GM19035 (cell line): ENCODE results near the gene SVIL.
"Not testable (repeated sequence)": the region's sequence is repeated elsewhere in the genome, so short reads cannot be mapped to it uniquely, and the experiment has no call there.

Experiments
- ATAC-seq: cut with Tn5 transposase; IDR thresholded peaks from one replicate; pipeline ENCODE4 v1.9.1; 2021; ENCODE audit not compliant: unreplicated experiment

SVIL gene

DNA sequence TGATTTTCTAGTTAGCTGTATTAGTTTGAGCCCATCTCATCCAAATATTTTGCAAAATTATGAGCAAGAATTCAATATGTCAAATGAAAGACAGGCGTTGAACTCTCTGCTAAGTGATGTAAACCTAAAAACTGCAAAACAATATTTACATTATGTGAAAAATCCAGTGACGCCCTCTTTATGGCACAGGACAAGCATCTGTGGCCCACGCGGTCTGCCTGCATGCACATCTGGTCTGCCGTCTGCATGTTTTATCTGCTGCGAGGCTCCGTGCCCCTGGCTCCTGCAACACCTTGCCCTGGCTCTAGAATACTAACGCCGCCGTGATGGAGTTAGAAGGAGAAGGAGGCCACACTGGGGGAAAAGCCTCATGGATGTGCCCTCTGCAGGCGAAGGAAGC, 142.0 kb downstream of the SVIL start:
- ATAC-seq = no peak

DNA sequence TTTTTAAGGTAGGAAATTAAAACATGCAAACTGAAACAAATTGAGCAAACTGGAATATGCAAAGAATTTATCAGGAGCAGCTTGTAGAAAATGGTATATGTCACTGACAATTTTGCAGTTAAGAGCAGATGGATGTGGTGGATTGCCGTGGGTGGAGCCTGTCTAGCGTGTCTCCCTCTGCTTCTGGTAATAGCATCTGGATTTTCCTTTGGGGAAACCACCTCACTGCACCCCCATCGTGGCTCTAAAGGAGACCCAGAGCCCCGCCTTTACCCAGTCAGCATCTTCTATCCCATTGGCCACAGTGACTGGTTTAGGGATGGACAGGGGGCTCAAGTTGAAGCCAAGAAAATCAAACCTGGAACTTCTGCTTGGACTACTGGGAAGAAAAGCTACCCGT, 142.9 kb downstream of the SVIL start:
- ATAC-seq = no peak

DNA sequence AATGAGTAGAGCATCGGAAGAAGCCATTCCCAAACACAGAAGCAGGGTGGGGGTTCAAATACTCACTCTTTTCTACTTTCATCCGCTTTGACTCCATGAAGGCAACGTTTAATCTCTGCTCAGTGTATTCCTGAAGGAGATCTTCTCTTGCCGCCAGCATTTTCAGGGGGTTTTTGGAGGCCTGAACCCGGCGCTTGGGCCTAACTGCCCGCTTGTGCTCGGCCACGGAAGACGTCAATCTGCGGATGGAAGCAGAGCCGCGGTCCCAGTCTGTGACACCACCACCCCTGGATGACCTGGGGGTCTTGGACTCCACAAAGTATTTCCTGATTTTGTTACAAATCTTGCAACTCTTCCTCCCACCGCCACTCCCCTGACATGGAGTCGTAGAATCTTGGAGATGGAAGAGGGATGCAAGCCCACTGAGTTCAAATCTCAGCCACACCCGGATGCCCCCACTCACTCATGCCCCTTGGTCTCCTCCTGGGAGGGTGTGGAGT, 143.9 kb downstream of the SVIL start:
- ATAC-seq = not testable (repeated sequence)

DNA sequence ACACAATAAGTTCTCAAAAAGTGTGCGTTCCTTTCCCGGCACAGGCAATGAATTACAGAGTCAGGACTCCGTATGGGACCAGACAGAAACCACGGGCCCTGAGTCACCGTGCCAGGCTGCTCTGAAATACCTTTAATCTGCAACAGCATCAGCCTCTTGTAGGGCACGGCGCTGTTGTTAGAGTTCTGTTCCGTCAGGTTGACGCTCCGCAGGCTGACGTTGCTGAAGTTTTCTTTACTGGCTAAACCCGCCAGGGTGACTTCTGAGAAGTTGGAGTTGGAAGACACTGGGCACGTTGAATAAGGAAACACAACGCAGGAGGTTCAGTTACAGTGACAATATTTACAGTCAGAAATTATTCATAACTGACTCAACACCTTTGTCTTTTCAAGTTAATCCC, 146.3 kb downstream of the SVIL start:
- not testable (repeated sequence) for ATAC-seq

DNA sequence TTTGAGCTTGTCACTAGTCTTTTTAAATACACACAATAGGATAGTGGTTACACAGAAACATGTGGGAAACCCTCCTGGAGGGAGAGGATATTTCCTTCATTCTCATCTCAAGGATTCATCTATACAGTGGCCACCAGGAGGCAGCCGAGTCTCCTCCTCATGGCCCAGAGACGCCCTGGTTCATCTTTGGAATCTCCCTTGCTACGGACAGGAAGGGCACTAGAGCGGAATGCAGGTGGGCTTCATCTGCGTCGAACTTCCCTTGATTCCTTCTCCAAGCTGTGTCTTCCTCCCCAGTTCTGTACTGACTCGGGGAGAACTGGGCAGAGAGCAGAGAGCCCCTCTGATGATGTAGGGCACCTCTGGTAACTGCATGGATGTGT, 146.9 kb downstream of the SVIL start:
- ATAC-seq = not testable (repeated sequence)

DNA sequence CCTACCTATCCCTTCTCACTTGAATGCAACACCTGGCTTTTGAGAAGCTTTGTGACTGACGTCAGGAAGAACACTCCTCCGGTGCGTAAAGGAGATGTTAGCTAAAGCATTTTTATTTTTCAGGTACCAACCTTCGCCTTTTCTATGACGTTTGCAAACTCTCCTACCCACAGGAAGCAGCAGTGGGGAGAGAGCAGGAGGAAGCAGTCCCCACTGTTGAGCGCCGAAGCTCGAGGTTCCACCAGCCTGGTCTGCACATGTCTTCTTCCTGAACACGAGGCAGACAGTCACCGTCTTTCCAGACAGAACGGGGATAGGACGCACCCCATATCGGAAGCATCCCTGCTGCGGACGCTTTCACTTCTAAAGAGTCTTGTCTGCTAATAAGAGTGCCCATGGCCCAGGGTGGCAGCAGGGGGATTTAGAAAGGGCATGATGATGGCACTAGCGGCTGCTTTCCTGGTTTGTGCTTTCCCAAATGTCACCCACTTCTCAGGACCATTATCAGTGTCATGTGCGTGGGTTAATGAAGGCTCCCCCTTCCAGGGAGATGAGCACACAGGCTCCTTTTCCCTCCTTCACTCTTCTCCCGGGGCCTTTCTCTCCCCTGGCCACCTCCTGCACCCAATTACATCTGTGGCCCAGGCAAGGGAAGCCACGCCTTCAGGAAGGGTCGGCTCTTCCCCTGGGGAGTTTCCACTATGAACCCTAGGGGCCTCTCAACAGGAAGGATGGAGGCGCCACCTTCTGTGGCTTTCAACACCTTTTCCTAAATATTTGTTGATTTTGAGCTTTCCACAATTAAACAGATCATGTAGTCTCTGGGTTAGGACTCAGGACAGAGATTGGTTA, 147.5 kb downstream of the SVIL start:
- ATAC-seq = not testable (repeated sequence)

DNA sequence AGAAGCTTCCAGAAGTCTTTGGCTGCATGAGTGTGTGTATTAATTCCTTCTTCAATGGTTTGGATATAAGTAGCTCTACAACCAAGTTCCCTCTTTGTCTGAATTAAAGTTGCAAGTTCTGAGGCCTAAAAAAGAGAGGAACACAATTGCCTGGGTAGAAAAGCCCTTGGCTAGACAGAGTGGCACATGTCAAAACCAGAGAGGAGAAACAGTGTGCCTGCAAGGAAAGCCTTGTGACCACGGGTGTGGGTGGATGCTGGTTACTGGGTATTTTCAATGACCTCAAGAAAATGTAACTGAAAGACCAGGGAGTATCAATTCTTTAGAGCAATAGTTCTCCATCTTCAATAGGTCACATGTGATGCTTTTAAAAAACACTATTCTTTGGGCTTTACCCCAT, 148.3 kb downstream of the SVIL start:
- ATAC-seq = no peak

DNA sequence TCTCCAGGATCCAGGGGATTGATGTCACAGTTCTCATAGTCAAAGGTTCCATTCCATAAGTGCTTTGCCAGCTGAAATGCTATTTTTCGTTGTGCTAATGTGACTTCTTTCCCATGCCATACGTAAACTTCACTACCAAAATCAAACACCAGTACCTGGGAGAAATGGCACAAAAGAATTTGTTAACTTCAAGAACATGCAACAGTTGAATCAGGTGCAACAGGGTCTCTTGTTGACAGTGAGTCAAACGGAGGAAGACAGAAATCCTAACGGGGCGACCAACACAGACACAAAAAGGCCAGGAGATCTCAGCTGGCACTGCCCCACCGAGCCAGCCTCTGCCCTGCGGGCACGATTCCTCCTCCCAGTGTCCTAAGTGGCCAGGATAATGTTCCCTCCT, 150.1 kb downstream of the SVIL start:
- not testable (repeated sequence) for ATAC-seq

DNA sequence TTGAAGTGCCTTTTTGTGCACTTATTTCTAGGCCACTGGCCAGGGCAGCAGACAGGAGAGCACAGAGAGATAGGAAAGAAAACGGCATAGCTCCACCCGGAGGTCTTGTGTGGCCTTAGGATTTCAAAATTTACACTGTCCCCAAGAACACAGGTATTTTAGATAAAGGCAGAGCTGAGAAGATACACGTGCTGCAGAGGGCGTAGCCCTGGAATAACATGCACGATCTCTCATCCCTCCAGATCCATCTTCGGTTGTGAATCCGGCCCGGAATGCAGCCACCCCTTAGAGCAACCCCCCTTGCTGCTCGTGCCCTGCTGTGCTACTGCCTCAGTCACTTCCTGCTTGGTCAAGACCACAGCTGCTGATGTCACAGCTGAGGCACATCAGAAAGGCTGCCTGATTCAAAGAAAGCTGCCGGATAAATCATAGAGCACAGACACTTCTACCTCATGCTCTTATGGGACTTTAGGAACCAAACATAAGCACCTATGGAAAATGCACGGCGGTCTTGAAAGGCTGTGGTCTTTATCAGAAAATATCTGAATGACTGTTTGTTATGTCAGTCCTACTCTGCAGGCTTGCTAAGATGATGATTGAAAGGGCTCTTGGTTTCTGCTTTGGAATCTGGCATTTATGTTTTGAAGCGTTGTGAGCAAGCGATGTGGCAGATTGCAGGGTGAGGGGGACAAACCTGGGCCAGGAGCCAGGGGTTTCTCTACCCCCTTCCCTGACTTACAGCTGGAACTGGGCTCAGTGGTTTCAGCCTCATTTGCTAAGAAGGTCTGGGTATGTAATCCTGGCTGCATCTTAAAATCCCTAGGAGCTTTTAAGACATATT, 152.0 kb downstream of the SVIL start:
- ATAC-seq = no peak

DNA sequence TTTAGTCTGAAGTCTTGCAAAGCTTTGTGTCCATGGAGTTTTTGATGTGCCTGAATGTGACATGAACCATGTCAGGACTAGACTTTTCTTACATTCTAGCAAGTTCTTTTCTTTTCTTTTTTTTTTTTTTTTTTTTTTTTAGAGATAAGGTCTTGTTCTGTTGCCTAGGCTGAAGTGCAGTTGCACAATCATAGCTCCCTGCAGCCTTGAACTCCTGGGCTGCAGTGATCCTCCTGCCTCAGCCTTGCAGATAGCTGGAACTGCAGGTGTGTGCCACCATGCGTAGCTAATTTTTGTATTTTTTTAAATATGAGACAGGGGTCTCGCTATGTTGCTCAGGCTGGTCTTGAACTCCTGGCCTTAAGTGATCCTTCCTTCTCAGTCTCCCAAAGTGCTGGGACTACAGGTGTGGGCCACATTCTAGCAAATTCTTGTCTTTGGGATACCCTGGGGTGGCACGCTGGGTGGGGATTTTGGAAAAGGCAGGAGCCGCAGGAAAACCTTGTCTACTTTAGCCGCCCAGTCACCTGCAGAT, 152.8 kb downstream of the SVIL start:
- ATAC-seq = no peak

DNA sequence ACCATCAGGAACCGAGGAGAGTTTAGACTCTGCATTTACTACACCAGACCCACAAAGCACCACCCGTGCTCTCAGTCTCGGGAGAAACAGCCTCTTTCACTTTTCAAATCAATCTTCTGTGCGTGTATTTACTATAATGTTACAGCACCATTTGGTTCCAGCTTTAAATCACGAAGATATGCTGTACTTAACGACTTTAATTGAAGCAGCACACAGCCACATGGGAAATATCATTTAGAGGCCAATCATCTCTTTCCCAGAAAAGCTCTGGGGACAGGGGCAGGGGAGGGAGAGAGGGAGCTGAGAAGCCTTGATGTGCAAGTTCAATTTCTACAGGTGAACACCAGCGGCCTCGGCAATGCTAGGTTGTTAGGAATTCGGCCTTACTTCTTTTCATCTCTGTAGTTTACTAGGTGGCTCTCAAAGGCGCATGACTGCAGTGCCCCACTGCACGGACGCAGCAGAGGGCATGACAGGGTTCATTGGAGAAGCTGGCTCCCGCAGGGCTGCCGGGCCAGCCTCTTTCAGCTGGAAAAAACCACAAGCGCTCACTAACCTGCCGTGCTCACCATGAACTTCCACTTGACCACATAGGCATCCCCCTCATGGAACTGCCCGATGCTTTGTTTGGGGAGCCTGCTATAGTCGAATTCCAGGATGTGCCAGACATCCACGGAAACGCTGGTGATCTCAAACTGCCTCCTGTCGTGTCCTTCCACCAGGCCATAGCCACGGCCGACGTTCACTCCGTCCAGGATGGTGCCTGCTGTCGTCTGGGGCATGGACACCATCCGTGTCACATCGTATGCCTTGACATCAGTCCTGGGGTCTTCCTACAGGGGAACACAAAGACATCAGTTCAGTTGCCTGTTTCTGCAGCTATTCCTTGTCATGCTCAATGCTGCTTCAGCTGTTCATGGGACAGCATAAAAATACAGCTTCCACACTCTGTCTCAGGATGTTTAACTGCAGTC, 154.5 kb downstream of the SVIL start:
- no peak for ATAC-seq

DNA sequence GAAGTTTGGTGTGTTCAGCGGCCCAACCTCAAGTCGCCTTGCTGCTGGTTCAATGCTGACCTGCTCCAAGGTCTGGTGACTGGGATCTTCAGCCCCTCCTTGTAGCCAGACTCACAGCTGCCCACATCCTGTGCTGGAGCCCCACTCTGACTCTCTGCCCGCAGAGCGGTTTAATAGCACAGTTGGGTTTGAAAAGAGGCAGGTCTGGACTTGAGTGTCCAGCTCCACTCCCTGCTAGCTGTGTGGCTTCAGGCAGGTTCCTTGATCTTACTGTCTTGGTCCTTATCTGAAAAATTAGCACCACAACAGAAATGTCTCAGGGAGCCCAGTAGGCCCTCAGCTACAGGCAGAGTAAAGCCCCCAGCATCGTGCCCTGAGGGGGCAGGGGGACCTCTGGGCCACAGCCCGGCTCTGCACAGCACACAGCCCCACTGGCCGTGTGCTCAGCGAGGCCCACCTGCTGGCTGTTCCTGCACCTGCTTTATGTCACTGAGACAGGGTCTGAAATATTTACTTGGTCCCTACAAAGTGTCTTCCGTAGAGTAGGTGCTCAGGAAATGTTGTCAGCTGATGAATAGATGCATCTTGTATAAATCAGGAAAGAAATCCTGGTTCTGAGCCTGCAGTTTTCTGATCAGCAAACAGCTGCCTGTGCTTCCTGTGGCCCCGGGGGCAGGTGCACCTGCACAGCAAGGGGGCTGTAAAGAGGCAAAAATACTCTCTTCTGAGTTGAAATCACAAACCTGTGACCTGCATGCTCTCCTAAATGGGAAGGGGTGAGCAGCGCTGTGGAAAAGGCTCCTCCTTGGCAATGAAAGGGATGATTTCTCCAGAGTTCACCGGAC, 155.5 kb downstream of the SVIL start:
- no peak for ATAC-seq

DNA sequence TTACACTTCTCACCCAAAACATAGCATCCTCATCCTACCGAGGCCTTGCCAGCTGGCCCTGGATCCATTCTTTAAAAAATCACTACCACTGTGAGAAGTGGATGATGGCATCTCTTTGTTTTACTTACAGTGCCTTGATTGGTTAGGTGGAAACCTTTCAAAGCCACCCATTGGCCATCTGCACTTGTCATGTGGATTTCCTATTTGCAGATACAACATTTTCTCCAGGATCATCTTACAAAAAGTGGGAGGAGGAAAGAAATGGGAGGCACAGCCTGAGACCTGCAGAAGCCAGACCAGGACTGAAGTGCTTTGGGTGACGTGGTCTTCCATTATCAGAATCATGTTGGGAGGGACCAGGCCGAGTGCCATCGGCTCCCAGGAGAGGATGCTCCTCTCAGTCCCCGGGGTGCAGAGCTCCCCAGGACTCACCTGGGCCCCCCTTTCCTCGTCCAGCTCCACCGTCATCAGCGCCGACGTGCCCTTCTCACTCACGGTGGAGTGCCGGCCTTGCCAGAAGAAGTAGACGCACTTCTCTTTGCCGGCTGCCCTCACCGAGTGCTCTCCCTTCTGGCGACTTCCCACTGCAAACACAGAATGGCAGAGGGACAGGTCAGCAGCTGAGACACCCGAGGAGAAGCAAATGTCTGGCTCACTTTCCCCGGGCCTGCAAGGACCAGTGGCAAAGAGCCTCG, 161.2 kb downstream of the SVIL start:
- ATAC-seq = no peak

DNA sequence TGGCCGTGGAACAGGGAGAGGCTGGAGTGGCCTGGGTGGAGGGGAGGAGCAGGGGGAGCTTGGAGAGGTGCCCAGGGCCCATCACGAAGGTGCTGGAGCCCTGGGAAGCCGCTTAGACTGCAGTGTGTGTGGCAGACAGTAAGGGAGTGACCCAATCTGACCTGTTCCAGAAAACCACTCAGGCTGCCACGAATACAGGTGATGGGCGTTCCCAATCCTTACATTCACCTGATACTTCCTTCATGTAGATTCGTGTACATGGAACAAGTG, 161.7 kb downstream of the SVIL start:
- no peak for ATAC-seq

DNA sequence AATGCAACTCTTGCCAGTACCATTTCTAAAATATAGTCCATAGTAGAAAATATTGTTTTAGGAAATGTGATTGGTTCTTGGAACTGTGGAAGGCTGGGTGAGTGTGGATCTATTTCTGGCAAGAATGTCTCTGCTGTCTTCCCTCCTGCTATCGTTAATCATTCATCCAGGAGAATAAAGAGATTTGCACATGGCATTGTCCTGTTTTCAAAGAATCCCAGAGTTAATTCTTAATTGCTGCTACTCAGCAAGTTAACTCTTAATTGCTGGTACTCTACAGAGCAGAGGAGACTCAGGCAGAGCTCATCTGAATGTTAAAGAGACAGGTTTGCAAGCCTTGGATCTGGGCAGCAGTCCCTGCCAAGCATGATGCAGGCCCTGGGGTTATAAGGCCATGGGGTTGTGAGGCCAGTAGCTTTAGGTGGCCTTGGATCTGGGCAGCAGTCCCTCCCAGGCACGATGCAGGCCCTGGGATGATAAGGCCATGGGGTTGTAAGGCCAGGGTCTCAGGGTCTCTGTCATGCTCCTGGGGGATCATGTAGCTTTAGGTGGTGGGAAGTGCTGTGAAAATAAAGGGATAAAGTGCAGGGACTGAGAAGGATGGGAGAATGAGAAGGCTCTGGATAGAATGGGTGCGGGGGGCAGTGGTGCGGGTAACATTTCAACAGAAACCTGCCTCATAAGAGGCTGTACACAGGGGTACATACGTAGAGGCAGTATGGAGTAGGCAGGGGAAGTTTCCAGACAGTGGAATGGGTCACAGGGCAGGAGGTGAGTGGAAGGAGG, 162.3 kb downstream of the SVIL start:
- no peak for ATAC-seq

DNA sequence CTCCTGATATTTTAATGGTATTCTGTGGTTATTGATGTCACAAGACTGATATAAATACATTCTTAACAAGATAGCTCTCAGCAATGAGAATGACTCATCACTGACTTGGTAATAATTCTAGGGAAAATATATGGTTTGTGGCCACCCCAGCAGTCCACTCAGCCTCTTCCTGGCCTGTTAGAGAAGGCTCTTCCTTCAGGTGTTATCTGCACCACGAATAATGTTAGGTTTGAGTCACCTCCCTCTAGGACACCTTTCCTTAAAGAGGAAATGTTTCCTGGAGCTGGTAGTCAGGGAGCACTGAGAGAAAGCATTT, 163.3 kb downstream of the SVIL start:
- ATAC-seq = no peak

DNA sequence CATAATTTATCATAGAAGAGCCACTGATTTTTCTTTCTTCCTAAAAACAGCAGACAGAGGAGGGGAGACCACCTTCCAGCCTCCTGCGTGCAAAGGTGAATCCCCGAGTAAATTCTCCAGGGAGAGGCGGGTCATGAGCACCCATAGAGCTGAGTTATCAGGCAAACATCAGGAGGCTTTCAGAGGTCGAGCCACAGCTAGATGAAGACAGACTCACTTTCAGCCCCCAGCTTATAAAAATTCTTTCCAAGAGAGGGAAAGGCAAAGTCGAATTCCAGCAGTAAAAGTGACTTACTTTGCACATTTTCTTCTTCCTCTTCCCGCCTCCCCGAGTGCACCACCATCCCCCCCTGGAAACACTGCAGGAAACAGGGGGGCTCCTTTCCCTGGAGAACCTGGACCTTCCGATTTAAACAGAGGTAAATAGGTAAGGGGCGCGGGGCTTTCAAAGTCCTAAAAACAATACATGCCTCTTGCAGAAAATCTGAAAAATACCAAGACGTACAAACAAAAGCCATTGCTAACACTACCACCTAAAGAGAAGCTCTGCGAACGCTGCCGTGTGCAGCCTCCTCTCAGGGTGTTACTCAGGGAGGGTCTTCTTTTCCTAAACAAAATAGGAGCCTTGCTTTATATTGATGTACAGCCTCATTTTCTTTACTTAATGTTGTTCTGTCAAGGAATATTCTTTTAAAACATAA, 163.8 kb downstream of the SVIL start:
- no peak for ATAC-seq

DNA sequence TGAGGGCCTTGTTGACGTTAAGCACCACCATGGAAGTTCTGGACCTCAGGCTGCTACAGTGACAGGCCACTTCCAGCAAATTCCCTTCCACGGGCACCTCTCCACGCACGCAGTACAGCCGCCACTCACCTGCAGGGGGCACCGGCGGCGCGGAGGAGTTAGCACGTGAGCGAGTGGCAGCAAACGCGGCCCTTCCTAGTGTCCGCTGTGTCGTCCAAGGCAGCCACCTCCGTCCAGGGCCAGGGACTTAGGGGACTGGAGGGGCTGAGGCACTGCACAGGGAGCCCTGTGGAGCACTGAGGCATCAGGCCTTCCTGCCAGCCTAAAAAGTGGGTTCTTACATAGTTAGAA, 164.4 kb downstream of the SVIL start:
- no peak for ATAC-seq
